Inflammatory macrophage (primary cell): Measurements from ENCODE around the gene ADAM10.
"Not testable (repeated sequence)": the region's sequence is repeated elsewhere in the genome, so short reads cannot be mapped to it uniquely, and the experiment has no call there.

Source experiments
- DNase-seq, 2 donors: peaks; one replicate each; pipeline ENCODE4 v3.0.0-alpha.2; 2020 to 2022
- total RNA-seq, 18 experiments: gene quantifications; one replicate each; lab custom pipeline; 2026; ENCODE audit warnings: mixed read lengths in 6 of 18, inconsistent platforms in 2 of 18; lab: John Stamatoyannopoulos, UW

Gene ADAM10
- total RNA-seq = 195 to 835 (median 485) reads per million in 18 experiments

- DNase-seq = peak; percentile 100
Measured at GRCh38 chr15:58749532-58750337, at the start of gene ADAM10. ADAM10 (minus strand) TSS chr15:58749707; CDS start chr15:58749534, 173 bp downstream.

- no peak for DNase-seq
Measured at GRCh38 chr15:58797505-58797904, 48.0 kb upstream of the ADAM10 start.

DNA sequence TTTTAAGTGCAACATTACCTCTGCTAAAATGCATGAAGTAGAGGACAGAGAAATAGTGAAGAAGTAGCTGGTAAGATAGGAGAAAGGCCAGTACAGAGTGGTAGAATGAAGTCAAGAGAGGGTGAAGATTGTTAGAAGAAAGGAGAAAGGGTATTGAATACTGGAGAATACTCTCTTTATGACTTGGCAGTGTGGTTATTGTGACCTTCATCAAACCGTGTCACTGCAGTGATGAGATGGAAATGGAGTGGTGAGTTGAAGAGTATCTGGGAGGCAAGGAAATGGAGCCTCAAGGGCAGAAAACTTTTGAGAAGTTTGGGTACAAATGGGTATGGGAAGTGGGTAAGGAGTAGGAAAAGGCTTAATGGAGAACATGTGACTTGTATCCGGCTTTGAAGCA is 46.3 kb upstream of the ADAM10 start:
- no peak for DNase-seq

DNA sequence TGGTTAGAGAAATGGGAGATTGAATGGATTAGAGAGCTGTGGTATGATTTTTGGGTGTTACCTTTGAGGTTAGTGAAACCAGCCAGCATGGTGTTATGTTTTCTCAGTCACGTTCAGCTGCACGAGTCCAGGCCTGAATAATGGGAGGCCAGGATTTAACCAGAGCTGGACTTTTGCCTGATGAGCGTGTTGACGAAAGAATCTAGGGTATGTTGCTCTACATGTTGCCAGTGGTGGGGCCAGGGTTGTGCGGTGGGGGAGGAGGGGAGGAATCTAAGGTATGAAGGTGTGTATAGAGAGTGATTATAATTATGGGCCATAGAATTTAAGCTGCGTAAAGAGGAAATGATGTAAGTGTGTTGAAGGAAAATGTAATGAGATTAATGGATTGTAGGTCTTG is 44.4 kb upstream of the ADAM10 start:
- no peak for DNase-seq

- DNase-seq = no peak
Measured at GRCh38 chr15:58788056-58788710, 38.7 kb upstream of the ADAM10 start.

GRCh38 chr15:58785355-58785754 is 35.8 kb upstream of the ADAM10 start:
- DNase-seq = no peak

DNA sequence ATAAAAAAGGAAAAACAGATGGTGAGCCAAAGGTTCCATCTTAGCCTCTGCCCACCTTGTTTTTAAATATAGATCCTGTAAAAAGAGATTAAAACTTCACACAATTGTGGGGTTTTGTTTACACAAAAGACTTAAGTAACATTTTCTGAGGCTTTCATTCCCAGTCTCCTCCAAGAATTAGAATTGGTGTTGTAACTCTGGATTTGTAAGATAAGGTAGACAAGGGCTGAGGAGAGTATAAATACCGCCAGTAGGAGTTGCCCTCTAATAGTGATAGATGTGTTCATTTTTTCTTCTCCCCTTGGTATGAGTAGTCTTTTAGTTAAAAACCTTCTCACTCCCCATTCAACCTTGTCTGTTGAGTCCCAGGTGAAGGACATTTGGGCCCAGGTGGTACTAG is 30.0 kb upstream of the ADAM10 start:
- no peak for DNase-seq

DNA sequence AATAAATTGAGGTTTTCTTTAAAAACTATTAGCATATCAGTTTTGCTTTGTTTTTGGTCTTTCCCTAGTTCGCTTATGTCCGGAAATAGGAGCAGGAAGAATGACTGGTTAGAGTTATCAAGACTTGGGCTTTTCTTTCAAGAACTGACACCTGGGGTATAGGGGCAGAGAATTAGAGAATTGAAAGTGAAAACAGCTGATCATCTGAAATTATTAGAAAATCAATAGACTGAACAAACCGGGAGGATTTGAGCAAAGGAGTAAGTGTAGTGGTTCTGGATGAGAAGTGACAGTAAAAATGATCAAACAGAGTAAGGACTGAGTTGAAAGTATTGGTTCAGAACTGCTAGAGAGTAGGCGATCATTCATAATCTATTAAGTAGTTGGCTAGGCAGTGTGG is 27.6 kb upstream of the ADAM10 start:
- no peak for DNase-seq

DNA sequence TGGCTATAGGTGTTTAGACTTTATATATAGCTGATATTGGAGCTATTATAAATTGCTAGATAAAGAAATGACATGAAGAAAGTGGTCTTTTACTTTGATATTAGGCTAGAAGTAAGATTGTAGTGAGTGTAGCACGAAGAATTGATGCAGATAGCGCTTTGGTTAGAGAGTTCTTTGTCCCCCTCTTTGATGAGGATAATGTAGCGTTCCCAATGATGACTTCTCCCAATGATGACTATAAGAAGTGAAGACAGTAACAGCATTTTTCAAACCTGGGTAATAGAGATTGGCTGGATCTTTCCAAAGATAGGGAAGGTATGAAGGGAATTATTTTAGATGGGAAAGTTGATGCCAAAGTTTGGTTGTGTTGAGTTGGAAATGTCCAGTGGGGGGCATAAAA is 25.9 kb upstream of the ADAM10 start:
- DNase-seq = no peak

- DNase-seq = no peak
Measured at GRCh38 chr15:58773024-58773423, 23.5 kb upstream of the ADAM10 start.

DNA sequence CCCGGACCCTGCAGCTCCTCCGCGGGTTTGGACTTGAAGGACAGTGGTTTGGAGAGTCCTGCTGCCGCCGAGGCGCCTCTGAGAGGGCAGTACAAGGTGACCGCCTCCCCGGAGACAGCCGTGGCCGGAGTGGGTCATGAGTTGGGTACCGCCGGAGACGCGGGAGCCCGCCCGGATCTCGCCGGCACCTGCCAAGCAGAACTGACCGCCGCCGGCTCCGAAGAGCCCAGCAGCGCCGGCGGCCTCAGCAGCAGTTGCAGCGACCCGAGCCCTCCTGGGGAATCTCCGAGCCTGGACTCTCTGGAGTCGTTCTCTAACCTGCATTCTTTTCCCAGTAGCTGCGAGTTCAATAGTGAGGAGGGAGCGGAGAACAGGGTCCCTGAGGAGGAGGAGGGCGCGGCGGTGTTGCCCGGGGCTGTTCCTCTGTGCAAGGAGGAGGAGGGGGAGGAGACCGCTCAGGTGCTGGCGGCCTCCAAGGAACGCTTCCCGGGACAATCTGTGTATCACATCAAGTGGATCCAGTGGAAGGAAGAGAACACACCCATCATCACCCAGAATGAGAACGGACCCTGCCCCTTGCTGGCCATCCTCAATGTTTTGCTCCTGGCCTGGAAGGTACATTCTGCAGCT is 22.2 kb upstream of the ADAM10 start:
- peak in 1 of 2 donors; percentile 3 for DNase-seq

DNA sequence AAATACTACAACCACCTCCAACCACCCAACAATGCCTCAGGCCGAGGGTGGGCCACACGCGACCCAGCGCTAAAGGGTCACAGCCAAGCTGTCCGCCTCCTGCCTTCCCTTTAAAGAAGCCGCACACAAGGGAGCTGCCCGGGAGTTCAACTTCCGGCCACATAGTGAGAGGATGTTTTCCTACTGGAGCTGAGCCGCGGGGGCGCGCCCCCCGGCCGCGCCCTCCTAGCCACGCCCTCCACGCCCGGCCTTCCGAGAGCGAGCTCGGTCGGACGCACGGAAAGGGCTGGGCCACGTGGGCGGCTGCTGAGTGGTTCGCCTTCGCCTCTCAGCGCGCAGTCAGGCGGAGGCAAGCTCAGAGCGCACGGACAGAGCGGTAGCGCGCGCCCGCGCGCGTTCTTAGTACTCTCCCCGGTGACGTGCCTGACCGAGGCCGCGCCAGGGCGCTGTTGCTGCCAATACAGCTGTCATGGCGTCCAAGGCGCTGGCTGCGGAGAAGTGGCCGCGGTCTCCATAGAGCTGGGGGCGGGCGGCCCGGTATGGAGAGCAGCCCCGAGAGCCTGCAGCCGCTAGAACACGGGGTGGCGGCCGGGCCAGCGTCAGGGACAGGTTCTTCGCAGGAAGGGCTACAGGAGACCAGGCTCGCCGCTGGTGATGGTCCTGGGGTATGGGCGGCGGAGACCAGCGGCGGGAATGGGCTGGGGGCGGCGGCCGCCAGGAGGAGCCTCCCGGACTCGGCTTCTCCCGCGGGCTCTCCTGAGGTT is 21.5 kb upstream of the ADAM10 start, which contains the start of gene MINDY2:
MINDY2 (plus strand) TSS at position 446 of the 764 bp plus-strand sequence; CDS start at position 540, 94 bp downstream.
- peak; percentile 100 for DNase-seq

- DNase-seq = no peak
Measured at GRCh38 chr15:58770519-58770856, 21.0 kb upstream of the ADAM10 start.

DNA sequence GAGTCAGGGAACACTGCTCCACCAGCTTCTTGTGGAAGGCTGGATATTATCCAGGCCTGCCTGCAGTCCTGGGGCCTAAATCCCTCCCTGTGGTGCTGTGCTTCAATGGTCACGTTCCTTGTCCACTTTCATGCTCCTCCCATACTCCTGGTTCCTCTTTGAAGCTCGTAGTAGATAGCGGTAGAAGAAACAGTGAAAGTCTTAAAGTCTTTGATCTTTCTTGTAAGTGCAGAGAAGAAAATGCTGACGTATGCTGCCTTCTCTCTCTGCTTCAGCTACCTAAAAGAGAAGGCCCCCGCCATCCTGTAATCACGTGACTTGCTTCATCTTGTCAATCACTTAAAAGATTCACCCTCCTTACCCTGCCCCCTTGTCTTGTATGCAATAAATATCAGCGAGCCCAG is 19.1 kb upstream of the ADAM10 start:
- DNase-seq = not testable (repeated sequence)

- no peak for DNase-seq
Measured at GRCh38 chr15:58766290-58766689, 16.8 kb upstream of the ADAM10 start.

- no peak for DNase-seq
Measured at GRCh38 chr15:58764468-58764867, 15.0 kb upstream of the ADAM10 start.

- DNase-seq = no peak
Measured at GRCh38 chr15:58762731-58763130, 13.2 kb upstream of the ADAM10 start.

- peak in 1 of 2 donors; percentile 7 for DNase-seq
Measured at GRCh38 chr15:58762285-58762684, 12.8 kb upstream of the ADAM10 start.

GRCh38 chr15:58761010-58761388 is 11.5 kb upstream of the ADAM10 start:
- no peak for DNase-seq

GRCh38 chr15:58760385-58761009 is 11.0 kb upstream of the ADAM10 start:
- no peak for DNase-seq

DNA sequence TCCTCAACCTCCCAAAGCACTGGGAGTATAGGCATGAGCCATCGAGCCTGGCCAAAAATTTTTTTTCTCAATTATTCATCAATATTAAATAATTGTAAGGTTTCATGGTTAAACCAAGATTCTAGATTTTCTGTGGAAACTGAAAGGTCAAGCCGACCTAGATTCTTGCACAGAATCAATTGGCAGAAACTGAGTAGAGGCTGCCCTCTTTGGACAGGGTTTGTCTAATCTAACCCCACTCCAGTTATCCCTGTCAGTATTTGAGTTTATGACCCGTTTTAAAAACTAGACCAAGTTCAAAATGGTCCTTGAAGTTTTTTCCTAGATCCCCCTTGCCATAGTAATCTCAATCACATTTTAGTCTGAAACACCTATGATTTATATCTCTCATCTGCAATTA is 8.6 kb upstream of the ADAM10 start:
- peak; percentile 39 to 51 for DNase-seq

DNA sequence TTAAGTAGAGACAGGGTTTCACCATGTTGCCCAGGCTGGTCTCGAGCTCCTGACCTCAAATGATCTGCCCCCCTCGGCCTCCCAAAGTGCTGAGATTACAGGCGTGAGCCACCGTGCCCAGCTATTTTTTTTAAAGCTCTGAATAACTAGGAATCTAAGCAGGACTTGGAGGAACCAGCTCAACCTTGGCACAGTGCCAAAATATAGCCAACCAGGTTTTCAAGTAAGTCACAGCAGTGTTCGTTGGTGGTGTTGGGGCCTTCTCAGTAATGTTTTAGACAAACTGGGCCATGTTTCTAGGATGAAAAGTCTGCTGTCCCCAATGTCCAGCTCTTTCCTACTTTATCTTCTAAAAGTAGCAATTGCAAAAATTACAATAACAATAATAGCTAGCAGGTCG is 6.4 kb upstream of the ADAM10 start:
- no peak for DNase-seq
